ENCODE results near the gene RSPO1. TPM values are rescaled to one million over a fixed set of nuclear protein-coding genes. Genes with fewer than 3 reads are reported as not detected.

The RSPO1 gene
- polyA plus RNA-seq, 1 donor from 2014 or later, result not detected

- Histone ChIP-seq H3F3A (ENCODE audit: insufficient read depth, low read length, poor library complexity, severe bottlenecking) (no peaks in the 10 kb centered on the region), H3K4me3 (ENCODE audit: low read length) (no peak overlapping the region), H3K27me3 (ENCODE audit: insufficient read depth, low read depth, low read length) (peaks cover 46% of the 10 kb centered on the region), H3K27ac (ENCODE audit: low read length) (no peak overlapping the region), H2AFZ (ENCODE audit: low read depth, low read length) (no peak overlapping the region), H4K20me1 (ENCODE audit: insufficient read depth) (no peaks in the 10 kb centered on the region), H3K36me3 (ENCODE audit: insufficient read depth, low read length) (no peaks in the 10 kb centered on the region), H3K9me2 (ENCODE audit: insufficient read depth, low read length) (no peaks in the 10 kb centered on the region), H3K4me2 (ENCODE audit: low read length) (no peak overlapping the region), H3K79me2 (replicated peaks; ENCODE audit: insufficient read depth, low read length) (no peaks in the 10 kb centered on the region), H3K9ac (ENCODE audit: low read length) (no peak overlapping the region), H3K9me3 (ENCODE audit: low read length) (no peaks in the 10 kb centered on the region)
- TF ChIP-seq EZH2 (IDR thresholded peaks at IDR 0.05; ENCODE audit: borderline replicate concordance, insufficient read depth, low read length, poor library complexity, severe bottlenecking) (no peak), EP300 (conservative IDR thresholded peaks at IDR 0.05; ENCODE audit: poor library complexity, severe bottlenecking) (no peak), CTCF (IDR thresholded peaks at IDR 0.05; ENCODE audit: poor library complexity, severe bottlenecking) (no peak), TAF1 (IDR thresholded peaks at IDR 0.05; ENCODE audit: low read depth) (no peak), SMC3 (conservative IDR thresholded peaks at IDR 0.05; ENCODE audit: poor library complexity) (no peak), MXI1 (conservative IDR thresholded peaks at IDR 0.05; ENCODE audit: poor library complexity, severe bottlenecking) (no peak), POLR2AphosphoS5 (IDR thresholded peaks at IDR 0.05) (no peak), RAD21 (conservative IDR thresholded peaks at IDR 0.05) (no peak), REST (IDR thresholded peaks at IDR 0.05; ENCODE audit: borderline replicate concordance) (no peak)
Measured at GRCh38 chr1:37633040-37633937, 1.4 kb downstream of the RSPO1 start.

GRCh38 chr1:37631036-37631435 is 3.7 kb downstream of the RSPO1 start:
- H3K9me3 ChIP-seq (ENCODE audit: low read length), result no peaks in the 10 kb centered on the region
- no peak overlapping the region for H3K4me2 ChIP-seq (ENCODE audit: low read length)
- no peaks in the 10 kb centered on the region for H3K9me2 ChIP-seq (ENCODE audit: insufficient read depth, low read length)

More at GRCh38 chr1:37631036-37631435, 3.7 kb downstream of the RSPO1 start:
- H3K27me3 ChIP-seq (ENCODE audit: insufficient read depth, low read depth, low read length), result peaks cover 44% of the 10 kb centered on the region
- H3K27ac ChIP-seq (ENCODE audit: low read length), result no peak overlapping the region
- no peak overlapping the region for H2AFZ ChIP-seq (ENCODE audit: low read depth, low read length)
- H3K4me3 ChIP-seq (ENCODE audit: low read length), result no peak overlapping the region
- H3K9ac ChIP-seq (ENCODE audit: low read length), result no peak overlapping the region
- TF ChIP-seq MXI1 (conservative IDR thresholded peaks at IDR 0.05; ENCODE audit: poor library complexity, severe bottlenecking) (no peak), REST (IDR thresholded peaks at IDR 0.05; ENCODE audit: borderline replicate concordance) (no peak), TAF1 (IDR thresholded peaks at IDR 0.05; ENCODE audit: low read depth) (no peak), SMC3 (conservative IDR thresholded peaks at IDR 0.05; ENCODE audit: poor library complexity) (no peak), POLR2AphosphoS5 (IDR thresholded peaks at IDR 0.05) (no peak), EP300 (conservative IDR thresholded peaks at IDR 0.05; ENCODE audit: poor library complexity, severe bottlenecking) (no peak), CTCF (IDR thresholded peaks at IDR 0.05; ENCODE audit: poor library complexity, severe bottlenecking) (no peak), EZH2 (IDR thresholded peaks at IDR 0.05; ENCODE audit: borderline replicate concordance, insufficient read depth, low read length, poor library complexity, severe bottlenecking) (no peak), RAD21 (conservative IDR thresholded peaks at IDR 0.05) (no peak)
- no peaks in the 10 kb centered on the region for H3F3A ChIP-seq (ENCODE audit: insufficient read depth, low read length, poor library complexity, severe bottlenecking)
- no peaks in the 10 kb centered on the region for H3K36me3 ChIP-seq (ENCODE audit: insufficient read depth, low read length)
- H3K79me2 ChIP-seq (replicated peaks; ENCODE audit: insufficient read depth, low read length), result no peaks in the 10 kb centered on the region
- H4K20me1 ChIP-seq (ENCODE audit: insufficient read depth), result no peaks in the 10 kb centered on the region

Measured in neural cell (in vitro differentiated cells).